GM21528 (cell line): ENCODE data around the gene CARD8.
A peak's percentile ranks its signal among the peaks of the same experiment; 100 is the strongest.

Experiments
- ATAC-seq: cut with Tn5 transposase; IDR thresholded peaks from one replicate; pipeline ENCODE4 v1.9.1; 2021; ENCODE audit warnings: mild to moderate bottlenecking, moderate library complexity; ENCODE audit not compliant: unreplicated experiment, low FRiP score

The CARD8 gene

DNA sequence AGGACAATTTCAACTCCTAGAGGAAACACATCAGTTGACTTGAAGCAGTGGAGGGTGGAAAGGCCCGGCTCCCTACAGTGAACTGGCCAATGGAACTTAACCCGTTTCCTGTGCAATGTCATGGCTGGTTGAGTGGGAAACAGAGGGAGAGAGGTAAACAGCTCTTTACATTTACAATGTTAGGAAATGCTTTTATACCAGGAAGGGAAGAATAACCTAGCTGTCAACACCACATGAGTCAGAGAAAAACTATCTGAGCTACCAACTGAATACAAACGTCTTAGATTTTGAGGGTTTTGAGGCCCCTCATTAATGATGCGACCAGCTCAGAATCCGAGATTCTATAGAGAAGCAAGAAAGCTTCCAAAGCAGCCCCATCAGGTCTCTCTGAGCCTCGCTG is 36.7 kb downstream of the CARD8 start:
- no peak for ATAC-seq

DNA sequence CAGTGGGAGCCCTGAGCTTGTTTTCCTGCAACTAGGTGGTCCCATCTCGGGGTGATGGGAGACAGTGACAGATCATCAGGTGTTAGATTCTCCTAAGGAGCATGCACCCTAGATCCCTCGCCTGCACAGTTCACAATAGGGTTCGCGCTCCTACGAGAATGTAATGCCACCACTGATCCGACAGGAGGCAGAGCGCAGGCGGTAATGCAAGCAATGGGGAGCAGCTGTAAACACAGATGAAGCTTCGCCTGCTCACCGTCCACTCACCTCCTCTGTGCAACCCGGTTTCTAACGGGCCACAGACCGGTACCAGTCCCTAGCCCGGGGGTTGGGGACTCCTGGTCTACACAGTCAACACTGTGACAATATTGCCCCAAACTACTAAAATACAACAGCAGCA is 38.8 kb downstream of the CARD8 start:
- no peak for ATAC-seq

DNA sequence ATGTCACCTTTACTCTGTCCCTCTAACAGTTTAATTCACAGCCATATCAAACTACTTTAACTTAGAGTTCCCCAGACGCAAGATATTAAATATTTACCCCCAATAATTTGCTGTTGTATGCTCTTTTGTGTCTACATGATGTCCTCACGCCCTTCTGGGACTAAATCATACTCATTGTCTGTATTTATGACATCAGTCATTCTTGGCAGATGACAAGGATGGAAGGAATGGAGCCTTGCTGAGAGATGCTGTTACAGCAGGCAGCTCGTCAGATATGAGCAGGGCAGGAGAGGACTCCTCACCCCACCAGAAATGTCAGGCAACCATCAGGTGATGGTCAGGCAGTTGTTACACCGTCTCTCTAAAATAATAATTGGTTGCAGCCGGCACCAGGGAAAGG is 41.8 kb downstream of the CARD8 start:
- no peak for ATAC-seq

DNA sequence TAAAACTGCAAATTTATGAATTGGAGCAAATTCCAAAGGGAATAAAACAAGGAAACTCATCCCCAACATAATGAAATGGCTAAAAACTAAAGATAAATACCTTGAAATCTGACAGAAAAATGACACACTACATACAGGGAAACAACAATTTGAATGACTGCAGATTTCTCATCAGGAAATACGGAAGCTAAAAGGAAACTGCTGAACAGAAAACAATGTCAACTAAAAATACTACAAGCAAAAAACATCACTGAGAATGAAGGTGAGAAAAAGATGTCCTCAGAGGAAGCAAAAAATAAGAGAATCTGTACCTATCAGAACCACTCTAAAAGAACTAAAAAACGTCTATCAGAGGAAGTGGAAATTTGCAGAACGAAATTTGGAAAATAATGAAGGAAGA is 45.7 kb downstream of the CARD8 start:
- ATAC-seq, result no peak

DNA sequence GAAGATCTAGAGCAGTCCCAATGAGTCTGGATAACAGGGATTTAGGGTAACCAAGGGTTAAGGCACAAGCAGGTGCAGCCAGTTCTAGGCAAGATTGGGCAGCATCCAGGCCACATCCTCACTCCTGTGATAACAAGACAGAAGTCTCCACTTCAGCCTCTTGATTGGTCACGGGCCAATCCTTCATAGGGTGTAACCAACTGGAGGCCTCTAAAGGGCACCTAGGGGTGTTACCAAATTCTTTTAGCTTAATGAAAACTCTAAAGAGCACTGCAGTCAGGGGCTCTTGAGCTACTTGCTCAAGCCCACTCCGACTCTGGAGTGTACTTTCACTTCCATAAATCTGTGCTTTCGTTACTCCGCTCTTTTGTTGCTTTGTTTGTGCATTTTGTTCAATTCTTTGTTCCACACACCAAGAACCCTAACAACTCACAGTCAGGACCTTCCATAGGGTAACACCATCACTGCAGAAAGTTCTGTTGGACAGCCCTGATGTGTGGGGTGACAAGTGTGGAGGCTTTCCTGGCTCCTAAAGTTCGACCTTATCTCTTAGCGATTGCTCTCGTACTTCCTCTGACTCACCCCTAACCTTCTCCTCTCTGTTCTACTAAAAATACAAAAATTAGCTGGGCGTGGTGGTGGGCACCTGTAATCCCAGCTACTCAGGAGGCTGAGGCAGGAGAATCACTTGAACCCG is 49.2 kb downstream of the CARD8 start:
- ATAC-seq, result no peak

DNA sequence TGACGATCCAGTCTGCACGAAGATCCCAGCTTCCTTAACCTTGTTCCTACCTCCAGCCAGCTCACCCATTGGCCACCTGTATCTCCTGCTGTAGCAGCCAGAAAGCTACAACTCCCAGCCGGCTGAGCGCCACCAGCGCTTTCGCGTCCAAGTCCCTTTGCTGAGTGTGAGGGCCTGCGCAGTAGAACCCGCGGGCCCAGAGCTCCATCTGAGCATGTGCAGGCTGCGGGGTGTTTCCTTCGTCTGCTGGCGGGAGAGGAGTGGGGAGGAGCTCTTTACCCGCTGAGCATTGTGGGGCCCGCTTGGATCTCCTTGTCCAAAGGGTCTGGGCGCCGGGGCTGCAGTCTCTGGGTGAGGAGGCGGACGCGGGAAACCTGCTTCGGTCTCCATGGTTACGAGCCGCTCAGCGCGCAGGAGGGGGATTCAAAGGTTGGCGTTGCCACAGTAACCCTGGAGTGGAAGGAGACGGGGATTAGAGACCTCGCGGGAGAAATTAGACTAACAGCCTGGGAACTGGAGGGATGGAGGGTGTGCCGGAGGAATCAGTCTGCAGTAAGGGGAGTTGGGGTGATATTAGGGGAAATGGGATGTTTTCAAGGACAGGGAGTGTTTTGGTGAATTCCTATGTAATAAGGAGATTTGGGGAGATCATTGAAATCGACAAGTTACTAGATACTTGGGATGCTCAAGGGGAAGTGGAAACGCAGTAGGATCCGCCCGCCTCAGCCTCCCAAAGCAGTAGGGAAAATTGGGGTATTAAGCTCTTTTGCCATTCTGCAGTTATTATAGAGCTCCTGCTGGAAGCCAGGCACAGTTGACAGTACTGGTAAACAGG is 51.7 kb downstream of the CARD8 start:
- ATAC-seq, result peak; percentile 86

DNA sequence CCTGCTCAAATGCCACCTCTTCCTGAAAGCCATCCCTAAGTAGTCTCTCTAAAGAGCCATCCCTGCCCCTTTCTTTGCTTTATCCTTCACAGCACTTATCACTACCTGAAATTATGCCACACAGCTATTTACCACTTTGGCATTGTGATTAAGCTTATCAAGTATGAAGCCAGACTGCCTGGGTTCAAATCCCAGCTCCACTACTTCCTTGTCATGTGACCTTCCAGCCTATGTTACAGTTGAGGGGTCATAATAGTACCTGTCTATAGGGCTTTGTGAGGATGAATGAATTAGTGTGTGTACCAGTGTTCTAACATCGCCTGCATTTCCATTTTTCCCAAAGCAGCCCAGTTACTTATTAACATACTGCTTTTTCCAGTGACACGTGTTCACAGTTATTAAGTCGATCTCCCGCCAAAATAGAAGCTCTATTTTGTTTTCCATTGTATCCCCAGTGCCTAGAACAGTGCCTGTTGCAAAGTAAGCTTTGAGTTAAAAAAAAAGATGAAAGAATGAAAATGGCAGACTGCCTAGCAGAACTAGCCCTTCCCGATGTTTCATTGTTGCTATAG is 52.4 kb downstream of the CARD8 start:
- ATAC-seq, result no peak

DNA sequence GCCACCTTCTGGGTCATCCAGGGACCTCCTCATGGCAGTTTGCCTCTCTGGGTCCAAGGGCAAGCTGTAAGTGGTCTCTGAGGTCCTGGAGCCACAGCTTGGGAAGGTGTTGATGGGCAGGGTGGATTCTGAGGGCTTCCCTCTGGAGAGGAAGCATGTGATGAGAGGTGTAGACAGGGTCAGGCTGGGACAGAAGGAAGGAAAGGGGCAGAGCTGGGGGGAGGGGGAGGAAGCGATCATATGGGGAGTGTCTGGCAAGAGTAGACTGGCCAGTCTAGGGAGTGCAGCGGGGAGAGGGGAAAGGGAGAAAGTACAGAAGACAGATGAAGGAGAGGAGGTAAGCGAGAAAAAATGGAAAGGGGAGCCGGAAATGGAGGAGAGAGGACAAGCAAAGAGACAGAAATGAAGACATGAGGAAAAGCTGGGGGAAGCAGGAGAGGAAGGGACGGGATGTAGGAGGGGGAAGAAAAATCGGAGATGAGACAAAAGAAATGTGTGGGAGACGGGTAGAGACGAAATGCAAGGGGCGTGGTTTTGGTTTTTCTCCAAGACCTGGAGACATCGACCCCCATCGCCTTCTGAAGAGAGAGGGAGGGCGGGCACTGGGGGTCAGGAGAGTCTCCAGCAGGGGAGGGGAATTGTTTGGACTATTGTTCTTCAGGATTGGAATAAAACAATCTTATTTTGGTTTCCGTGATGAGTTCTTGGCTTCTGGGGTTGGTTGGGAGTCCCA is 58.6 kb downstream of the CARD8 start:
- ATAC-seq, result no peak

DNA sequence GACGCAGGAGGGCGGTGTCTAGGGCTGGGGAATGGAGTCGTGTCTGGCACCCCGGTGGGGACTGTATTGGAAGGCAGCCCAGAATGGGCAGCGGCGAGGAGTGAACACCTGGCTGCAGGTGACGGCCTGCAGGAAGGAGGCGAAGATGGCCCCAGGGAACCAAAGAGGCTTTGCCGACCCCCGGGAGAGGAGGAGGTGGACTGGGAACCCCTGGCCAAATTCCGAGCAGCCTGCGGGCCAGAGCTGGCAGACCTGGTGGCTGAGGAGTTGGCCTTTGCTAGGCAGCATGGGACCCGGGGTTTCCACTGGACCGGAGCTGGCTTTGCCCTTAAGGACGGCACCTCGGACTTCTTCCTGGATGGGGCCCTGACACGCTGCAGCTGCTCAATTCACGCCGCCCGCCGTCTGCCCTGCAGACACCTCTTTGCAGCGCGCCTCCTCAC is 59.4 kb downstream of the CARD8 start:
- no peak for ATAC-seq

DNA sequence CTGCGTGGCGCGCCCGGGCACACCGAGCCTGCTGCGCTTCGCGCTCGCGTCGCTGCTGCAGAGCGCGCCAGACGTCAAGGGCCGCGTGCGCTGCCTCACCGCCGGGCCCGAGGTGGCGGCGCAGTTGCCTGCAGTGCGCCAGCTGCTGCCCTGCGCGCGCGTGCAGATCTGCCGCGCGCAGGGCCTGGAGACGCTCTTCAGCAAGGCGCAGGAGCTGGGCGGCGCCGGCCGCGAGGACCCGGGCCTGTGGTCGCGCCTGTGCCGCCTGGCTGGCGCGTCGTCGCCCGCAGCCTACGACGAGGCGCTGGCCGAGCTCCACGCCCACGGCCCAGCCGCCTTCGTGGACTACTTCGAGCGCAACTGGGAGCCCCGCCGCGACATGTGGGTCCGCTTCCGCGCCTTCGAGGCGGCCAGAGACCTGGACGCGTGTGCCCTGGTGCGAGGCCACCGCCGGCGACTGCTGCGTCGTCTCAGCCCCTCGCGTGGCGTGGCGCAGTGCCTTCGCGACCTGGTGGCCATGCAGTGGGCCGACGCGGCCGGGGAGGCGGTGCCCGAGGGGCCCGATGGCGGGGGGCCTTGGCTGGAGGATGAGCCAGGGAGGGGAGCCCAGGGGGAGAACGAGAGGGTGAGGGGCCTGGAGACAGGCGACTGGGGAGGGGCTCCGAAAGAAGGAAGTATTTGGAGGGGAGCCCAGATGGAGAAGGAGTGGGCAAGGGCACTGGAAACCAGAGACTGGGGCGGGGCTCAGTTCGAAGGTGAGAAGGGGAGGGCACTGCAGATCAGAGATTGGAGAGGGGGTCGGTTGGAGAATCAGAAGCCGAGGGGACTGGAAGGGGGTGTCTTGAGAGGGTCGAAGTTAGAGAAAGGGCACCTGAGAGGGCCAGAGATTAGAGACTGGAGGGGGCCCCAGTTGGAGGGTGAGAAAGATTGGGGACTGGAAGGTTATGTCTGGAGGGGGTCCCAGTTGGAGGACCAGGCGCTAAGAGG is 60.6 kb downstream of the CARD8 start:
- ATAC-seq, result no peak

DNA sequence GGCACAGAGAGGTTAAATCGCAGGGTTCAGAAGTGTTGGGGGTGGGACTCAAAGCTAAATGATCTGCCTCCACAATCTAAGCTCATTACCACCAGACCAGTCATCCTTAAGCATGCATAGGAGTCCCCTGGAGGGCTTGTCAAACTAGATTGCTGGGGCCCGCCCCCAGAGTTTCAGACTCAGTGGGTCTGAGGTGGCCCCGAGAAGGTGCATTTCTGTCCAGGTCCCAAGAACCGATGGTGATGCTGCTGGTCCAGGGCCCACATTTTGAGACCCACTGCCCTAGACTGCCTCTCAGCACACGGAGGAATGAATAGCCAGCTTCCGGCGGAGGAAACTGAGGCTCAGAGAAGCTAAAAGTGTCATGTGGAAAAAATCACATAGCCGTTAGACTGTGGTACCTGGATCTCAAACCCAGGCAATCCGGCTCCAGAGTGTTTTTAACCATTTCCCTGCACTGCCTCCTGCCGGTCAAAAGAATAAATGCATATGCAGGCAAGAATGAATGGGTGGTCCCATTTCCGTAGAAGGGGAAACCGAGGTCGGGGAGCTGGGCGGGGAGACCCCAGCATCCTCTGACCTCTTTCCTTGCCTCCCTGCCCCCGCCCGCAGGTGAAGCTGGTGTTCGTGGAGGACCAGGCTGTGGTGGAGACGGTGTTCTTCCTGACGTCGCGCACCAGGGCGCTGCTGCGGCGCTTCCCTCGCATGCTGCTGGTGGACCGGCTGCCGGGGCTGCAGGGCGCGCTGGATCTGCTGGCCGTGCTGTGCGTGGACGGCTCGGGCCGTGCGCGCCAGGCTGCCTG is 61.5 kb downstream of the CARD8 start:
- no peak for ATAC-seq

DNA sequence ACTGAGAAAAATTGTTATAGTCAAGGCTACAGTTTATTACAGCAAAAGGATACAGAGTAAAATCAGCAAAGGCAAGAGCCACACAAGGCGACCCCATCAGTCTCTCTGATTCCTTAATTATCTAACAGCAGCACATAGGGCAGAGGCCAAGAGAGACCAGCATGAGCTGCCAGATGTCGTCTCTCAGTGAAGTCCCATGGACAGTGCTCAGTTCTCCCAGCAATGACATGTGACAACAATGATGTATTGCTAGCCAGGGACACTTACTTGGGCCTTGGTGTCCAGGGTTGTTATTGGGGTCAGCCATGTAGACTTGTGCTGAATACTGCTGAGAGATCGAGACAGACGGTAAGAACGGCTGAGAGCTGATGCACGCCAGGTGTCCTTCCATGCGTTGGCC is 63.0 kb downstream of the CARD8 start:
- no peak for ATAC-seq

DNA sequence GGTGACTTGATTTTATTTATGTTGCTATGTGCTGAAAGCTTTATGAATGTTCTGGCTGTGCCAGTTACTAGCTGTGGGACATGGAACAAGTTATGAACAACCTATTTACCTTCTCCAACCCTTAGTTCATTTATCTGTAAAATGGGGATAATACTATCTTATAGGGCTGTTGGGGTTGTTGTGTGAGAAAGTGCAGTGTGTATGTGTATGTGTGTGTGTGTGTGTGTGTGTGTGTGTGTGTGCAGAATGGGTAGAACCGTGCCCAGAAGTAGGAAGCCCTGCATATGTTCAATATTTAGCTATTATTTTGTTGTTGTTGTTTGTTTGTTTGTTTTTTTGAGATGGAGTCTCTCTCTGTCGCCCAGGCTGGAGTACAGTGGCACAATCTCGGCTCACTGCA is 64.8 kb downstream of the CARD8 start:
- ATAC-seq, result no peak

DNA sequence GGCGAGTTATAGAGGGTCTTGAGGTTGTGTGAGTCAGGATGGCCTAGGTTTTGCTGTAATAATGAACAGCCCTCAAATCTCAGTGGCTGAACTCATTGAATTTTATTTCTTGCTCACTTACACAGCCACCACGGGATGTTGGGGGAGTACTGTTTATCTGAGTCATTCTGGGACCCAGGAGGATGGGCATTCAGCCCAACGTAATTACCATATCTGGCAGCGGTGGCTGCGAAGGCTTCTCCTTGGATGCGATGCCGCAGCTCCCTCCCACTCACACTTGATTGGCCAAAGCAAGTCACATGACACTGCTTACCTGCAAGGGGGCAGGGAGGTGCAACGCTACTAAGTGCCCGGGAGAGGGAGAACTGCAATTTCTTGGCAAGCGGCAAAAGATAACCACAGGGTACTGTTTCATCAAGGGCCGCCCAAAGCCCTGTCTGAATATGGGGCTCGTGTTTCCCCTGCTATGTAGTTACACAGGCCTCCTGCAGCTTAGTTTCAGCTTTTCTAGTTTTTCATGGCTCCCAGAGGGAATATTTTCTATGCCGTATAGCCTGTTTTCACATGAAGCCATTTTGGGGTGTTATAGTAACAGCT is 65.3 kb downstream of the CARD8 start:
- ATAC-seq, result no peak

DNA sequence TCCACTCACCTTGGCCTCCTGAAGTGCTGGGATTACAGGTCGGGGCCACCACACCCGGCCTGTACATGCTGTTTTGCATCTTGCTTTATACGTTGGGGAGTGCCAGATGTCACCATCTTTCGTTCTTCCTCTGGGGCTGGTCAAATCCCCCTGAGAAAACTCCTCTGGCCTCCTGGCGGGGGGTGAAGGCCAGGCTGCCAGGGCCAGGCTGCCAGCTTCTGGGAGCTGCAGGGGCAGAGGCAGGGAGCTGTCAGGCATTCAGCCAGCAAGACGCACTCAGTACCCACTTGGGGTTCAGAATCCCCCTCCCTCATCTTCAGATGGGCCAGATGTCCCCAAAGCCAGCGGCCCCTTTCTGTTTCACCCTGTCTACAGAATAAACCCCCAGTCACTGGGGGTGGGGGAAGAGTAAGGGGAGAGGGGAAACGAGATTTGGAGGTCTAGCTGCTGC is 69.1 kb downstream of the CARD8 start:
- no peak for ATAC-seq

DNA sequence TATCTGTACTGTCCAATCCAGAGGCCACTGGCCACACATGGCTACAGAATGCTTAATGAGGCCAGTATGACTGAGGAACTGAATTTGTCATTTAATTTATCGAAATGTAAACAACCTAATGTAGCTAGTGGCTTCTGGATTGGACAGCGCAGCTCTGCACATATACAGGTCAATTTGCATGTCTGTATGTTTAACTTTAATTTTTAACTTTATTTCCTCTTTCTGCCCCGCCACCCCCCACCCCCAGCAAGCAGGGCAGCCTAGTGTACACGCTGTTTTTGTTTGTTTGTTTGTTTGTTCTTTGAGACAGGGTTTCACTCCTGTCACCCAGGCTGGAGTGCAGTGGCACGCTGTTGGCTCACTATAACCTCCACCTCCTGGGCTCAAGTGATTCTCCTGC is 69.7 kb downstream of the CARD8 start:
- no peak for ATAC-seq

DNA sequence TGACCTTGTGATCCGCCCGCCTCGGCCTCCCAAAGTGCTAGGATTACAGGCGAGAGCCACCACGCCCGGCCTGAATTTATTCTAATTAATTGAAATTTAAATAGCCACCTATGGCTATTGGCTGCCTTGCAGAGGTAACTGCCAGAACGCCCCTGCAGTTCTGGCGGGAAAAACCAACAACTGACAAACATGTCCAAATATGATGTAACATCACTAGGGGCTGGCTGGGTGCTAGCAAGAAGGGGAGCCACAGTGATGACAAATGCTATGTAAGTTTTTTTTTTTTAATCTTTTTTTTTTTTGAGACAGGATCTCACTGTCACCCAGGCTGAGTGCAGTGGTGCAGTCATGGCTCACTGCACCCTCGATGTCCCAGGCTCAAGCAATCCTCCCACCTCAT is 72.4 kb downstream of the CARD8 start:
- ATAC-seq, result no peak

DNA sequence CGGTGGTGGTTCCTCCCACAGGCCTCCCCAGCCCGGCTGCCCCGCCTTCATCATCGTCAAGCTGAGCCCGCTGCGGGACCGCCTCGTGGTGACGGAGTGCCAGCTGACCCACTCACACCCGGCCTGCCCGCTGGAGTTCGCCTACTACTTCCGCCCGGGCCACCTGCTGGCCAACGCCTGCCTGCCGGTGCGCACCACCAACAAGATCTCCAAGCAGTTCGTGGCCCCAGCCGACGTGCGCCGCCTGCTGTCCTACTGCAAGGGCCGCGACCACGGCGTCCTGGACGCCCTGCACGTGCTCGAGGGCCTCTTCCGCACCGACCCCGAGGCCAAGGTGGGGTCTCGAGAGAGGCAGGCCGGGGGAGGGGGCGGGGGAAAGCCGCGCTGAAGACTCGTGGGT is 73.3 kb downstream of the CARD8 start:
- ATAC-seq, result no peak

DNA sequence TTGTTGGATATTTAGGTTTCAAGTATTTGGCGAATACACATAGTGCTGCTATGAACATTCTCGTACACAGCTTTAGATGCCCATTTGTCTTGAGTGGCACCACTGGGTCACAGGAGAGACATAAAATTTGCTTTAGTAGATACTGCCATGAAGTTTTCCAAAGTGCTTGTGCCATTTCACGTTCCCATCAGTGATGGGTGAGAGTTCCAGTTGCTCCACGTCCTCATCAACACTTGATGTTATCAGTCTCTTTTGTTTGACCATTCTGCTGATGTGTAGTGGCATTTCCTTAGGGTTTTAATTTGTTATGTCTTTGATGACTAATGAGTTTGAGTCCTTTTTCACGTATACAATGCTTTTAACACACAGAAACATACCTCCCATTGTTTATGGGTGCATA is 74.2 kb downstream of the CARD8 start:
- ATAC-seq, result no peak
